Transverse colon (tissue), 4 donors: Measurements from ENCODE around the gene NSUN3.

Experiments
- CTCF ChIP-seq, 5 experiments: fragments of 200-600 bp in 3 of 5; fragments of 450-650 bp in 2 of 5; sonication (generic) in 3 of 5; IDR thresholded peaks; 1 replicate in 2 of 5; 2 replicates in 3 of 5; pipeline ENCODE4 v1.5.1; 2016 to 2017; ENCODE audit warnings: antibody characterized with exemption in 5 of 5, inconsistent platforms in 3 of 5, mild to moderate bottlenecking in 2 of 5, moderate library complexity in 1 of 5
- EP300 ChIP-seq: sonication (generic); formaldehyde crosslinking; IDR thresholded peaks from one replicate; pipeline ENCODE4 v1.6.1; 2017; ENCODE audit warnings: antibody characterized with exemption, low read depth
- POLR2A ChIP-seq: fragments of 450-650 bp; IDR thresholded peaks from one replicate; pipeline ENCODE4 v1.6.1; 2016; ENCODE audit warnings: antibody characterized with exemption, mild to moderate bottlenecking, moderate library complexity
- POLR2AphosphoS5 ChIP-seq, 3 donors: sonication (generic); formaldehyde crosslinking; IDR thresholded peaks; one replicate each; pipeline ENCODE4 v1.6.1; 2016; ENCODE audit warnings: antibody characterized with exemption in 3 of 3

DNA sequence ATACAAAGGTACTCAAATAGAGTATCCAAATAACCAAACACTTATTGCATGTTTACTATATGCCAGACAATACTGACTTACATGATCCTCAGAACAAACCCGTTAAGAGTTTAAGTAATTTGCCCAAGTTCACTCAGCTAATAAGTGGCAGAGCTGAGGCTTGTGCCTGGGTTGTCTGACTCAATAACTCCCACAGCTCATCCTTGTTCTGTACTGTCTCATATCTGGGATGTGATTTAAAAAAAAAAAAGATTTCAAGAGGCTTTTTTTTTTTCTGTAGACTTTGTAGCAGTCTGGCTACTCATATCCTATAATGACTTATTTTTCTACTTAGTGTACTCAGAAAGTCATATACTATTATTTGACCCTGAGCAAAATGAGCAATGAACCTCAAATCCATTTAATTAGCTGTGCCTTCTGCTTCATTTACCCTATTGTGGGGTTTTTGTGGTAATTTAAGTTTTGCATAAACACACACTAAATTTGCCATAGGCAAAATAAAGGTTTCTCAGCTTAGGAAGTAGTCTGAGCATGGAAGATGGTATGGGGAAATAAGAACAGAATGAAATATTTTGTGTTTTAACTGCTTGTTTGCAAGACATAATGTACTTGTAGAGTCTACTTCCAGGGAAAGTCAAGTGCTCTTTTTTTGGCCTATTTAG, 3.1 kb downstream of the NSUN3 start:
- no peak for TF ChIP-seq CTCF (IDR thresholded peaks at IDR 0.05)
- TF ChIP-seq POLR2A, result no peak
- no peak for TF ChIP-seq POLR2AphosphoS5 (IDR thresholded peaks at IDR 0.05)
- no peak for TF ChIP-seq EP300
